AG09309 (cell line): ENCODE results near the gene ZNF438.
A peak's percentile ranks its signal among the peaks of the same experiment; 100 is the strongest.

Experiments
- DNase-seq: peaks from one replicate; pipeline ENCODE4 v3.0.0-alpha.2; 2010; ENCODE audit warnings: low read depth
- H3K4me3 ChIP-seq: 2 replicates; pipeline ENCODE4 v1.5.1; 2011; ENCODE audit warnings: mild to moderate bottlenecking, low read depth, low read length, moderate library complexity; ENCODE audit not compliant: control insufficient read depth
- TF ChIP-seq, protein P1 (sequence below): IDR thresholded peaks from 2 replicates; pipeline ENCODE4 v1.5.1; 2011; ENCODE audit warnings: mild to moderate bottlenecking, low read depth, low read length, inconsistent platforms; ENCODE audit not compliant: insufficient read depth, control insufficient read depth; ENCODE audit errors: missing control alignments

ZNF438 gene

DNA sequence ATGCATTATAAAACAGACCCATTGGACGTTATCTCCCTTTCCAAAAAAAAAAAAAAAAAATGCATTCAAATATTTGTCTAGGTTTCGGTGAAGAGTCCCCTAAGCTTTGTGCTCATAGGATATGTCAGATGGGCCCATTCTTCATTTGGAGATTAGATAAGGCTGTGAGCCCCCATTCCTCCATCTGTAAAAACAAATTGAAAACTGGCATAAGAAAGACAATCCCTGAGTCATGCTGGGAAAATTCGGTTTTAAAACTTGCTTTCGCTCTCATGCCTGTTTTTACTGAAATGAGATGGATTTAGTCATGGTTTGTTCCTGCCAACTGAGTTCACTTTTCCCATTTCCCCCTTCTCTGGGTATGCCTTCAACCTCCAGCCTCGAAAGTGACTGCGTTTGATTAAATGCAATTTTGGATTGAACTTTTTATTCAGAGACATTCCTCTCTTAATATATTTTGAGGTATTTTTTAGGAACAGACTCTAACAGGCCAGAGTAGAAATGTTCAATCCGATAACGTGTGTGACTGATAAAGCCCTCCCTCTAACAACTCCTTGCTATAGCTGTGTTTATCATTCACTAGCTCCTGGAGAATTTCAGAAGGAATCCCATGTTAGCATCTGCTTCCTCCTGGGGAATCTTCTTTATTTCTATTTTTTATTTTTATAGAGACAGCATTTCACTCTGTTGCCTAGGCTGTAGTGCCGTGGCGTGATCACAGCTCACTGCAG, 211.2 kb downstream of the ZNF438 start:
- no peak overlapping the region for H3K4me3 ChIP-seq
- TF ChIP-seq, protein P1, sequence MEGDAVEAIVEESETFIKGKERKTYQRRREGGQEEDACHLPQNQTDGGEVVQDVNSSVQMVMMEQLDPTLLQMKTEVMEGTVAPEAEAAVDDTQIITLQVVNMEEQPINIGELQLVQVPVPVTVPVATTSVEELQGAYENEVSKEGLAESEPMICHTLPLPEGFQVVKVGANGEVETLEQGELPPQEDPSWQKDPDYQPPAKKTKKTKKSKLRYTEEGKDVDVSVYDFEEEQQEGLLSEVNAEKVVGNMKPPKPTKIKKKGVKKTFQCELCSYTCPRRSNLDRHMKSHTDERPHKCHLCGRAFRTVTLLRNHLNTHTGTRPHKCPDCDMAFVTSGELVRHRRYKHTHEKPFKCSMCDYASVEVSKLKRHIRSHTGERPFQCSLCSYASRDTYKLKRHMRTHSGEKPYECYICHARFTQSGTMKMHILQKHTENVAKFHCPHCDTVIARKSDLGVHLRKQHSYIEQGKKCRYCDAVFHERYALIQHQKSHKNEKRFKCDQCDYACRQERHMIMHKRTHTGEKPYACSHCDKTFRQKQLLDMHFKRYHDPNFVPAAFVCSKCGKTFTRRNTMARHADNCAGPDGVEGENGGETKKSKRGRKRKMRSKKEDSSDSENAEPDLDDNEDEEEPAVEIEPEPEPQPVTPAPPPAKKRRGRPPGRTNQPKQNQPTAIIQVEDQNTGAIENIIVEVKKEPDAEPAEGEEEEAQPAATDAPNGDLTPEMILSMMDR = no peak
- peak; percentile 67 for DNase-seq

DNA sequence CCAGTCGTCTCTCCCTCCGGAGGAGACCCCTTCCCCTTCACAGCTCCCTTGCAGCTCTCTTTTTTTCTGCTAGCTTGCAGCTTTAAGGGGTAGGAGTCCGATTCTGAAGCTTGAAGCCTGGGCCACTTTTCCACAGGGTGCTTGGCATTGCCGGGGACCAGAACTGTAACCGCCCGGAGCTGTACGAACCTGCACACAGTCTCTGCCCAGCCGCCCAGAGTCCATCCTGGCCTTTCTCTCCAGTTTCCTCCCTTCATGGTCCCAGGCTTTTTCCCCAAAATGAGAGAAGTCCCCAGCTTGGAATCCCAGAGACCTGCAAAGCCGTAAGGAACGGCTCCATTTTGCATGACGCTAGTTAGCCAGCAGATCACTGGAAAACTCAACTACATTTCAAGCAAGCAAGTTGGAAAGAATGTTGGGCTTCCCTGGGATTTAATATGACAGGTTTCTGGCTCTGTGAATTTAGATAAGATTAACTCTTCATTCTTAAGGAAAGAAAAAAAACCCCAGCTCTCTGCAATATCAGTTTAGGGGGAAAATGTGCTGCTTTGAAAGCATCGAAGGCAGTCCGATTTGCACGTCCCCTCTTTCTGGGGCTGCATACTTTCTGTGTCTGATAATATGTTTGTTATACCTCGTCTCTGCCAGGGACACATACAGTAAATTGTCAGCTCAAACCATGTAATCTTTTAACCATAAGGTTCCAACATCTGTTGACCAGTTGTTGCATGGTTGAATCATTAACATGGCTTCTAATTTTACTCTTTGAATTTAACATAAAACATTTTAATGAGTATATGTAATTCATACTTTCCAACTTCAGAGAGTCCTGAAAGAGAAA, 212.1 kb downstream of the ZNF438 start:
- no peak for DNase-seq
- peak overlapping the region; percentile 33 for H3K4me3 ChIP-seq
- TF ChIP-seq, protein P1 = no peak

DNA sequence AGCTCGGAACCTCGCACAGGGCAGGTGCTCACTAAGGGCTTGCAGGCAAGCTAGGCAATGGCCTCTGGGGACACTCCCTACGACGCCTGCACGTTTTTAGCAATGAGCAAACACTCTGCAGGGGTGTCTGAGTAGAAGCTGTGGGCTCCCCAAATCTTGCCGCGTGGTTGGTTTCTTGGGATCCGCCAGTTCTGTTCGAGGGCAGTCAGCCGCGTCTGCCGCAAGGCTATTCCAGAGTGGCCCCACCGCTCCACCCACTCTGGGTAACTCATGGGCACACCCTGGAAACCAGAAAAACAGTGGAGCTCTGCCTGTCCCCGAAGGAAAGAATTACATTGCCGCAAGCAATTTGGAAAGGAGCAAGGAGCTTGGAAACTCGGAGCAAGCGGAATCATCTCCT, 212.8 kb downstream of the ZNF438 start:
- H3K4me3 ChIP-seq = peak overlapping the region; percentile 33
- TF ChIP-seq, protein P1 = no peak
- DNase-seq = no peak

DNA sequence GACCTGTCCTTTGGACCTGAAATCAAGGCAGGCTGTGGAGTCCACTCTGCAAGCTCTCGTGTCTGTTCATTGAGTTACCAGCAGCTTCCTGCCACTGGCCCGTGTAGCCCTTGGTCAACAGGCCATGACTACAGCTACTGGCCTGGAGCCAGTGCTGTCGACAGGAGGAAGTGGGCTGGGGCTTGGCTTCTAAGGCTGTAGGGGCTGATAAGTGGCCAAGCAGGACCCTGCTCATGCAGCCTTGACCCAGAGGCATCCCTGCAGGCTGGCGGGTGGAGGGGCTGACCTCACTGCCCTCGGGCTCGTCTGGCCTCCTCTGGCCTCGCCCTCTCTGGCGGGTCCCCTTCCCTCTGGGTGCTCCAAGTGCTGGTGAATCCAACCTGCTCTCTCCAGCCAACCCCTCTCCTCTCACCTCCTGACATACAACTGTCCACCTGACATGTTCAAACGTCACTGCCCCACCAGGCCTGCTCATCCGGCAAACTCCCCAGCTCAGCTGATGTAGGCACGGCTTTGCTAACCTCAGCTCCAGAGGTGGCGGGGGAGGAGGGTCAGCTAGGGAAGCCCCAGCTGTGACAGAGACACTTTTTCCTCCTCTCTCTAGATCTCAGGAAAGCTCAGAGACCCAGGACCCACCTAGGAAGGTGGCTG, 213.5 kb downstream of the ZNF438 start:
- TF ChIP-seq, protein P1 = no peak
- DNase-seq = no peak
- no peak overlapping the region for H3K4me3 ChIP-seq

DNA sequence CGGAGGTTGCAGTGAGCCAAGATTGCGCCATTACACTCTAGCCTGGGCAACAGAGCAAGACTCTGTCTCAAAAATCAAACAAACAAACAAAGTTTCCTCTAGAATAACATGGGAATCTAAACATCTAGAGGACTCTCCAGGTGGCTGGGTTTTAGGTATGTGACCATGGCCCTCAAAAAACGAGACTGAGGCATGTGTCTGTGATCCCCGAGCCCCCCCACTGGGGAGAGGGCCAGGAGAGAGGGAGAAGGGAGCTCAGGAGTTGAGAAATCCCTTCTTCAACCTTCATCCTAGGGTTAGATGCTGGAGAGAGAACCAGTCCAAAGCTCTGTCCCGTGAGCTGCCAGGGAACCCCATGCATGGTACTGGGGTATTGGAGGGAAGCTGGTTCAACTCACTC, 214.1 kb downstream of the ZNF438 start:
- no peak overlapping the region for H3K4me3 ChIP-seq
- no peak for DNase-seq
- TF ChIP-seq, protein P1 = no peak

DNA sequence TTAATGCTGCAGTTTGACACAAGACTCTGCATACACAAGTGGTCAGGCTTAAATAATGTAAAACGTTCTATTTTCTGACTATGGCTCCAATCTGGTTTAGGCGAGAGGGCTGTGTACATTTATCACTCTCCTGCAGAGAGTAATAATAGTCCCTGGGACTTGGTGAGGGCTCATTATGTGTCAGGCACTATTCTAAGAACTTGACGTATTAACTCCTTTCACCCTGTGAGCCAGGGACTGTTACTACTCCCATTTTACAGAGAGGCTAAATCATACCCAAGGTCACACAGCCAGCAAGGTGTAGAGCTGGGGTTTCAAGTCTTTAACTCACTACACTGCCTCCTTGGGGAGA, 214.9 kb downstream of the ZNF438 start:
- no peak overlapping the region for H3K4me3 ChIP-seq
- TF ChIP-seq, protein P1 = no peak
- DNase-seq = no peak
